H9 (cell line): ENCODE measurements around the gene ITGAE. TPM values are rescaled to one million over a fixed set of nuclear protein-coding genes. Genes with fewer than 3 reads are reported as not detected.

Experiments used
- DNase-seq: peaks from one replicate; pipeline ENCODE4 v3.0.0-alpha.2; 2017
- H2AFZ ChIP-seq: one replicate; pipeline ENCODE4 v1.6.1; 2013; ENCODE audit warnings: mild to moderate bottlenecking, low read length, control low read depth, moderate library complexity
- H2AK5ac ChIP-seq: 2 replicates; pipeline ENCODE4 v1.6.1; 2013; ENCODE audit warnings: low read length, control low read depth, mixed read lengths; ENCODE audit not compliant: insufficient read length
- H2BK120ac ChIP-seq: one replicate; pipeline ENCODE4 v1.6.1; 2013; ENCODE audit warnings: low read depth, mild to moderate bottlenecking, low read length, control low read depth, inconsistent platforms; ENCODE audit not compliant: poor library complexity, severe bottlenecking
- H2BK12ac ChIP-seq: 2 replicates; pipeline ENCODE4 v1.6.1; 2013; ENCODE audit warnings: low read length, control low read depth, mixed read lengths, low read depth; ENCODE audit not compliant: insufficient read length
- H2BK15ac ChIP-seq: 2 replicates; pipeline ENCODE4 v1.6.1; 2013; ENCODE audit warnings: low read depth, low read length, control low read depth
- H2BK20ac ChIP-seq: one replicate; pipeline ENCODE4 v1.6.1; 2013; ENCODE audit warnings: low read depth, mild to moderate bottlenecking, low read length, control low read depth, inconsistent platforms; ENCODE audit not compliant: poor library complexity, severe bottlenecking
- H2BK5ac ChIP-seq: 2 replicates; pipeline ENCODE4 v1.6.1; 2013; ENCODE audit warnings: low read length, control low read depth, mixed read lengths; ENCODE audit not compliant: insufficient read length
- H3K14ac ChIP-seq: 2 replicates; pipeline ENCODE4 v1.6.1; 2013; ENCODE audit warnings: low read length, control low read depth; ENCODE audit not compliant: insufficient read depth
- H3K18ac ChIP-seq: 2 replicates; pipeline ENCODE4 v1.6.1; 2013; ENCODE audit warnings: low read depth, mild to moderate bottlenecking, mixed read lengths, low read length, control low read depth; ENCODE audit not compliant: insufficient read length
- H3K23ac ChIP-seq: 2 replicates; pipeline ENCODE4 v1.6.1; 2013; ENCODE audit warnings: low read length, control low read depth, mixed read lengths, low read depth; ENCODE audit not compliant: insufficient read length
- H3K23me2 ChIP-seq: 2 replicates; pipeline ENCODE4 v1.6.1; 2013; ENCODE audit warnings: low read depth, mild to moderate bottlenecking, mixed read lengths, low read length, control low read depth; ENCODE audit not compliant: insufficient read length, poor library complexity, severe bottlenecking
- H3K27ac ChIP-seq: 2 replicates; pipeline ENCODE4 v1.5.1; 2013; ENCODE audit warnings: low read length, control low read depth, mixed read lengths, low read depth; ENCODE audit not compliant: insufficient read length
- H3K27me3 ChIP-seq: 2 replicates; pipeline ENCODE4 v1.6.1; 2013; ENCODE audit warnings: low read length, control low read depth, inconsistent platforms; ENCODE audit not compliant: insufficient read depth
- H3K4ac ChIP-seq: 2 replicates; pipeline ENCODE4 v1.6.1; 2013; ENCODE audit warnings: low read depth, mild to moderate bottlenecking, control low read depth, inconsistent platforms, low read length, moderate library complexity
- H3K4me1 ChIP-seq: 2 replicates; pipeline ENCODE4 v1.6.1; 2013; ENCODE audit warnings: low read length, control low read depth, inconsistent platforms; ENCODE audit not compliant: insufficient read depth
- H3K4me2 ChIP-seq: 2 replicates; pipeline ENCODE4 v1.6.1; 2013; ENCODE audit warnings: low read length, control low read depth, mixed read lengths; ENCODE audit not compliant: insufficient read length, insufficient read depth
- H3K56ac ChIP-seq: 2 replicates; pipeline ENCODE4 v1.6.1; 2013; ENCODE audit warnings: low read depth, mild to moderate bottlenecking, mixed read lengths, low read length, control low read depth; ENCODE audit not compliant: insufficient read length
- H3K79me1 ChIP-seq: 2 replicates; pipeline ENCODE4 v1.6.1; 2013; ENCODE audit warnings: low read depth, mild to moderate bottlenecking, moderate library complexity, low read length, control low read depth, inconsistent platforms; ENCODE audit not compliant: insufficient read depth, poor library complexity, severe bottlenecking
- H3K79me2 ChIP-seq: 2 replicates; pipeline ENCODE4 v1.6.1; 2013; ENCODE audit warnings: low read length, control low read depth, inconsistent platforms; ENCODE audit not compliant: insufficient read depth
- H3K9ac ChIP-seq: 2 replicates; pipeline ENCODE4 v1.6.1; 2013; ENCODE audit warnings: low read length, control low read depth, mixed read lengths; ENCODE audit not compliant: insufficient read length; ENCODE audit errors: extremely low read depth
- H3K9me3 ChIP-seq: one replicate; pipeline ENCODE4 v1.6.1; 2013; ENCODE audit warnings: low read depth, low read length, inconsistent platforms; ENCODE audit not compliant: control insufficient read depth
- H3T11ph ChIP-seq: one replicate; pipeline ENCODE4 v1.6.1; 2013; ENCODE audit warnings: mild to moderate bottlenecking, low read length, control low read depth, inconsistent platforms
- H4K20me1 ChIP-seq: one replicate; pipeline ENCODE4 v1.6.1; 2013; ENCODE audit not compliant: control insufficient read depth, insufficient read length, insufficient read depth
- H4K5ac ChIP-seq: 2 replicates; pipeline ENCODE4 v1.6.1; 2013; ENCODE audit warnings: low read depth, mild to moderate bottlenecking, mixed read lengths, low read length, control low read depth; ENCODE audit not compliant: insufficient read length
- H4K8ac ChIP-seq: replicated peaks from 2 replicates; pipeline ENCODE4 v1.6.1; 2013; ENCODE audit warnings: low read length, control low read depth, mixed read lengths, low read depth; ENCODE audit not compliant: insufficient read length
- H4K91ac ChIP-seq: 2 replicates; pipeline ENCODE4 v1.6.1; 2013; ENCODE audit warnings: low read depth, mild to moderate bottlenecking, moderate library complexity, mixed read lengths, low read length, control low read depth; ENCODE audit not compliant: insufficient read length
- H3K27ac Mint-ChIP-seq, 3 experiments: 2 replicates in 2 of 3; 3 replicates in 1 of 3; pipeline ENCODE4 v1.8.0; 2020 to 2021; ENCODE audit warnings: mixed read lengths in 3 of 3, mild to moderate bottlenecking in 1 of 3, moderate library complexity in 1 of 3
- H3K27me3 Mint-ChIP-seq: 2 replicates; pipeline ENCODE4 v1.8.0; 2021; ENCODE audit warnings: low read depth, mild to moderate bottlenecking, moderate library complexity, mixed read lengths
- H3K36me3 Mint-ChIP-seq, 3 experiments: 2 replicates in 2 of 3; 3 replicates in 1 of 3; pipeline ENCODE4 v1.8.0; 2020 to 2021; ENCODE audit warnings: low read depth in 3 of 3, mixed read lengths in 3 of 3; ENCODE audit not compliant: insufficient read depth in 1 of 3
- H3K4me1 Mint-ChIP-seq, 2 experiments: 2 replicates each; pipeline ENCODE4 v1.8.0; 2020; ENCODE audit warnings: mixed read lengths in 2 of 2
- H3K4me3 Mint-ChIP-seq, 2 experiments: 2 replicates in 1 of 2; 3 replicates in 1 of 2; pipeline ENCODE4 v1.8.0; 2020 to 2021; ENCODE audit warnings: mild to moderate bottlenecking in 2 of 2, mixed read lengths in 2 of 2, moderate library complexity in 1 of 2
- H3K9me3 Mint-ChIP-seq, 2 experiments: 2 replicates in 1 of 2; 3 replicates in 1 of 2; pipeline ENCODE4 v1.8.0; 2020; ENCODE audit warnings: mild to moderate bottlenecking in 2 of 2, mixed read lengths in 2 of 2, moderate library complexity in 1 of 2
- CTCF ChIP-seq: fragments of 200-600 bp; sonication (generic); conservative IDR thresholded peaks from 3 replicates; pipeline ENCODE4 v1.8.0; 2021; ENCODE audit warnings: antibody characterized with exemption, mild to moderate bottlenecking
- WGBS: extraction: QIAGEN DNeasy Blood & Tissue Kit; methylation state at CpG from one replicate; pipeline ENCODE4 v1.1.7; 2013; ENCODE audit warnings: missing lambda C conversion rate, low lambda C conversion rate, mixed read lengths; ENCODE audit not compliant: insufficient read length; ENCODE audit errors: extremely low coverage; 5-methylcytosine and 5-hydroxymethylcytosine counted together
- total RNA-seq: library from RNA; stranded (reverse); gene quantifications from 2 replicates; pipeline ENCODE4 v1.2.1, GENCODE V29; 2021

ITGAE gene
- total RNA-seq, 1 experiment from 2014 or later, result 23.5 TPM

DNA sequence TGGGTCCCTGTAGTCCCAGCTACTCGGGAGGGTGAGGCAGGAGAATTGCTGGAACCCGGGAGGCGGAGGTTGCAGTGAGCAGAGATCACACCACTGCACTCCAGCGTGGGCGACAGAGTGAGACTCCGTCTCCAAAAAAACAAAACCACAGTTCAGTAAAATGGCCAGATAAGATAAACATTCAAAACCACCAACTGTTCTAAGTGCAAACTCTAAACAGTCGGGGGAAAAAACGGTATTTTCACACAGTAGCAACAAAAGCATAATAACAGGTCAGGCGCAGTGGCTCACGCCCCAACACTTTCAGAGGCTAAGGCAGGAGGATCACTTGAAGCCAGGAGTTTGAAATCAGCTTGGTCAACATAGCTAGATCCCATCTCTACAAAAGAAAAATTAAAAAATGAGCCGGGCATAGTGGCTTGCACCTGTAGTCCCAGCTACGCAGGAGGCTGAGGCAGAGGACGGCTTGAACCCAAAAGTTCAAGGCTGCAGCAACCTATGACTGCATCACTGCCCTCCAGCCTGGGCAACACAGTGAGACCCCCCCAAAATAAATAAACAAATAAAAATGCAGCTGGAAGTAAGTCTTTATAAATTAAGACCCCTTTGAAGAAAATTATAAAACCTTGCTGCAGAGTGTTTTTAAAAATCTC, 88.1 kb downstream of the ITGAE start:
- Histone ChIP-seq H3K9ac (no peak overlapping the region), H3K14ac (no peak overlapping the region), H3K79me1 (no peaks in the 10 kb centered on the region), H2BK12ac (no peak overlapping the region), H2BK5ac (no peak overlapping the region), H3T11ph (no peak overlapping the region), H3K23ac (no peak overlapping the region), H4K5ac (no peak overlapping the region), H2AK5ac (no peak overlapping the region), H4K8ac (no peak overlapping the region), H2BK120ac (no peak overlapping the region), H3K27ac (no peak overlapping the region), H2BK15ac (no peak overlapping the region), H3K23me2 (no peaks in the 10 kb centered on the region), H3K9me3 (no peaks in the 10 kb centered on the region), H3K18ac (no peak overlapping the region), H2AFZ (no peak overlapping the region), H4K20me1 (no peaks in the 10 kb centered on the region), H4K91ac (no peak overlapping the region), H2BK20ac (no peak overlapping the region), H3K56ac (no peak overlapping the region), H3K79me2 (no peaks in the 10 kb centered on the region), H3K27me3 (no peaks in the 10 kb centered on the region), H3K4me2 (no peak overlapping the region), H3K4me1 (no peaks in the 10 kb centered on the region), H3K4ac (no peak overlapping the region)
- peaks cover 7 to 45% (median 18%) of the 10 kb centered on the region in 3 experiments; a peak in 6 of 7 replicates for H3K36me3 Mint-ChIP-seq
- no peak overlapping the region for H3K27ac Mint-ChIP-seq
- H3K4me3 Mint-ChIP-seq, result no peak overlapping the region
- no peaks in the 10 kb centered on the region for H3K27me3 Mint-ChIP-seq
- WGBS, result no CpG with 5 or more reads among the region's 13 CpGs
- no peak for TF ChIP-seq CTCF
- peaks cover 2 to 3% of the 10 kb centered on the region in 2 experiments; a peak in 1 of 4 replicates for H3K4me1 Mint-ChIP-seq
- DNase-seq, result no peak
- H3K9me3 Mint-ChIP-seq, result no peaks in the 10 kb centered on the region
